Right lobe of liver (tissue), 6 donors: Measurements from ENCODE around the gene CHST3. TPM values are rescaled to one million over a fixed set of nuclear protein-coding genes. Genes with fewer than 3 reads are reported as not detected.
A peak's percentile ranks its signal among the peaks of the same experiment; 100 is the strongest.

Experiments
- ATAC-seq, 4 donors: fragments of 200-7000 bp; cut with Tn5 transposase; one replicate each; pipeline ENCODE4 v1.9.1; 2020; ENCODE audit warnings: mild to moderate bottlenecking in 4 of 4, moderate library complexity in 4 of 4
- DNase-seq, 3 donors: peaks; one replicate each; pipeline ENCODE4 v3.0.0-alpha.2; 2020
- H3K27ac ChIP-seq, 3 donors: fragments of 200-600 bp; one replicate each; pipeline ENCODE4 v1.8.0; 2022
- H3K27me3 ChIP-seq, 2 donors: fragments of 200-600 bp; one replicate each; pipeline ENCODE4 v1.8.0; 2022
- H3K36me3 ChIP-seq, 4 donors: fragments of 200-600 bp; sonication (generic) in 1 of 4; one replicate each; pipeline versions ENCODE4 v1.5.1 to v1.8.0; 2017 to 2022; ENCODE audit warnings: control low read depth in 1 of 4
- H3K4me1 ChIP-seq, 4 donors: fragments of 200-600 bp; sonication (generic) in 1 of 4; one replicate each; pipeline versions ENCODE4 v1.5.1 to v1.8.0; 2017 to 2022; ENCODE audit warnings: control low read depth in 1 of 4
- H3K4me3 ChIP-seq, 3 donors: fragments of 200-600 bp; one replicate each; pipeline ENCODE4 v1.8.0; 2022
- H3K9me3 ChIP-seq, 4 donors: fragments of 200-600 bp; sonication (generic) in 1 of 4; one replicate each; pipeline versions ENCODE4 v1.5.1 to v1.8.0; 2017 to 2022; ENCODE audit warnings: control low read depth in 1 of 4
- POLR2A ChIP-seq: fragments of 450-650 bp; IDR thresholded peaks from one replicate; pipeline ENCODE4 v1.6.1; 2017; ENCODE audit warnings: antibody characterized with exemption, mild to moderate bottlenecking
- WGBS: methylation state at CpG from one replicate; pipeline ENCODE4 v1.1.6; 2018; ENCODE audit warnings: low coverage, low lambda C conversion rate; ENCODE audit not compliant: insufficient coverage; ENCODE audit errors: missing lambda C conversion rate; 5-methylcytosine and 5-hydroxymethylcytosine counted together
- intact Hi-C, 2 donors: fragments of 100-400 bp; cut with DNase I; formaldehyde crosslinking; loops; one replicate each; pipeline versions ENCODE4 v1.11.2 to v1.14.1; 2022
- total RNA-seq, 6 experiments: library from RNA; depleted of rRNA in 2 of 6; stranded (reverse); fragments of >200 nt in 2 of 6; fragmentation: NEBNext Ultra II Directional in 3 of 6; extraction: Animal tissue kit (Norgen Biotek cat#: 25700) in 3 of 6; gene quantifications; one replicate each; pipeline versions ENCODE4 v1.1.0 to v1.2.4, GENCODE V29; 2016 to 2023
- TF ChIP-seq, protein P1 (sequence below), 4 donors: fragments of 200-600 bp in 3 of 4; fragments of 450-650 bp in 1 of 4; IDR thresholded peaks; one replicate each; pipeline versions ENCODE4 v1.5.1 to v1.8.0; 2016 to 2022; ENCODE audit warnings: antibody characterized with exemption in 4 of 4, mild to moderate bottlenecking in 2 of 4
- donor health status: DM: no; HTN: yes; CAD: no.
- donor health status: DM: no; HTN: no; CAD: no.
- donor health status: DM: no; HTN: no; CAD: no.
- donor health status: DM: no; HTN: yes; CAD: no.
- donor health status: DM: no; HTN: yes; CAD: no.

CHST3 gene
- total RNA-seq, 6 experiments from 2014 or later, result 0.81 to 2.5 (median 1.8) TPM

DNA sequence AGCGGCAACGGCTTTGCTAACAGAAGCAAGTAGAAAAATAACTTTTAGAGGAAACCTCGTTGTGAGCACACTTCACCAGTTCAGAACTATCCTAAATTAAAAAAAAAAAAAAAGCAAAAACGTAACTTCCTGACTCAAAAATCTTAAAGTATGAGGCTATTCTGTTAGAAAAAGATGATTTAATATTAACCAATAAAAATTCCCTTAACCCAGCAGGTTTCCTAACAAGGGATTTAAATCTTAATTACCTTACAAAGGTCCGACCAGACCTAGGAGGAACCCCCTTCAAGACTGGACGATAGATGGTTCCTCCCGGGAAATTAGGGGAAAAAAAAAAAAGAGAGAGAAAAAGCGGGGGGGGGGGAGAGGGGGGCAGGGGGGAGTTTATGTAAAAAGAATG, 22.9 kb upstream of the CHST3 start:
- intact Hi-C loops, result no loop called here
- Histone ChIP-seq H3K27me3 (no peaks in the 10 kb centered on the region), H3K4me3 (no peak overlapping the region), H3K4me1 (peaks cover 0 to 12% (median 0%) of the 10 kb centered on the region in 4 donors), H3K9me3 (no peaks in the 10 kb centered on the region), H3K27ac (no peak overlapping the region), H3K36me3 (no peaks in the 10 kb centered on the region)
- ATAC-seq (no peak), DNase-seq (no peak)
- WGBS, result 81% methylated on average over 8 of the region's 8 CpGs
- TF ChIP-seq, protein P1, sequence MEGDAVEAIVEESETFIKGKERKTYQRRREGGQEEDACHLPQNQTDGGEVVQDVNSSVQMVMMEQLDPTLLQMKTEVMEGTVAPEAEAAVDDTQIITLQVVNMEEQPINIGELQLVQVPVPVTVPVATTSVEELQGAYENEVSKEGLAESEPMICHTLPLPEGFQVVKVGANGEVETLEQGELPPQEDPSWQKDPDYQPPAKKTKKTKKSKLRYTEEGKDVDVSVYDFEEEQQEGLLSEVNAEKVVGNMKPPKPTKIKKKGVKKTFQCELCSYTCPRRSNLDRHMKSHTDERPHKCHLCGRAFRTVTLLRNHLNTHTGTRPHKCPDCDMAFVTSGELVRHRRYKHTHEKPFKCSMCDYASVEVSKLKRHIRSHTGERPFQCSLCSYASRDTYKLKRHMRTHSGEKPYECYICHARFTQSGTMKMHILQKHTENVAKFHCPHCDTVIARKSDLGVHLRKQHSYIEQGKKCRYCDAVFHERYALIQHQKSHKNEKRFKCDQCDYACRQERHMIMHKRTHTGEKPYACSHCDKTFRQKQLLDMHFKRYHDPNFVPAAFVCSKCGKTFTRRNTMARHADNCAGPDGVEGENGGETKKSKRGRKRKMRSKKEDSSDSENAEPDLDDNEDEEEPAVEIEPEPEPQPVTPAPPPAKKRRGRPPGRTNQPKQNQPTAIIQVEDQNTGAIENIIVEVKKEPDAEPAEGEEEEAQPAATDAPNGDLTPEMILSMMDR (IDR thresholded peaks at IDR 0.05), result no peak
- no peak for TF ChIP-seq POLR2A

- H3K27ac ChIP-seq, result no peak overlapping the region
- no peak for ATAC-seq
- peaks cover 0 to 3% (median 0%) of the 10 kb centered on the region in 4 donors for H3K4me1 ChIP-seq
- no peak for DNase-seq
- no peaks in the 10 kb centered on the region for H3K27me3 ChIP-seq
- H3K36me3 ChIP-seq, result no peaks in the 10 kb centered on the region
- H3K4me3 ChIP-seq, result no peak overlapping the region
- 88% methylated on average over 8 of the region's 8 CpGs for WGBS
- TF ChIP-seq, protein P1 (IDR thresholded peaks at IDR 0.05), result no peak
- TF ChIP-seq POLR2A, result no peak
- intact Hi-C loops, result no loop called here
- no peaks in the 10 kb centered on the region for H3K9me3 ChIP-seq
Measured at GRCh38 chr10:71945819-71946474, 18.2 kb upstream of the CHST3 start.

- Histone ChIP-seq H3K4me1 (no peaks in the 10 kb centered on the region), H3K36me3 (no peaks in the 10 kb centered on the region), H3K27ac (no peak overlapping the region), H3K4me3 (no peak overlapping the region), H3K9me3 (no peaks in the 10 kb centered on the region), H3K27me3 (no peaks in the 10 kb centered on the region)
- intact Hi-C loops, result no loop called here
- WGBS, result 83% methylated on average over 3 of the region's 3 CpGs
- ATAC-seq (no peak), DNase-seq (no peak)
- TF ChIP-seq, protein P1 (IDR thresholded peaks at IDR 0.05), result no peak
- TF ChIP-seq POLR2A, result no peak
Measured at GRCh38 chr10:71946700-71947099, 17.5 kb upstream of the CHST3 start.

DNA sequence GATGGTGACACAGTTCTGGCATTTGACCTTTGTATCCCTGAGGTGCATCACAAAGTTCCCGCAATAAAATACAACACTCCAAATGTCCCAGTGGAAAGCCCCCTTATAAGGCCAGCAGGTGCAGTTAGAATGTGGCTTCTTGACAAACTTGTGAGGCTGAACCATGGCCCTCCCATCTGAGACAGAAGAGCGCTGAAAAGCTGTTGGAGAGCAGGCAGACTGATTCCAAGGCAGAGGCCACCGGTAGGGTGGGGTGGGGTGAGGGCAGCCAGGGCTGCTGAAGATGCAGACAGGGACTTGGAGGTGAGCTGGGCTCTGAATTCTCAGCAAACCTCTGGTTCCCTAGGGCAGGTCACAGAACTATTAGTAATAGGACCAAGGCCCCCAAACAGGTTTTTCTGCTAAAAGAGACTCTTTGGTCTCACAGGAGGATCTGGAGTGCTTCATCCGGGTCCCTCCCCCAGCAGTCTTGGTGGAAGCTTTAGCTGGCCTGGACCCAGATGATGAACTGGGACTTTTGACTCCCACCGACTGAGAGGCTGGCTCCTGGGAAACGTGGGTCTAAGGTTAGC, 15.6 kb upstream of the CHST3 start:
- no peaks in the 10 kb centered on the region for H3K4me1 ChIP-seq
- no peaks in the 10 kb centered on the region for H3K9me3 ChIP-seq
- H3K36me3 ChIP-seq, result no peaks in the 10 kb centered on the region
- TF ChIP-seq POLR2A, result no peak
- TF ChIP-seq, protein P1 (IDR thresholded peaks at IDR 0.05), result no peak
- peak in 1 of 3 donors; percentile 18 for DNase-seq
- no peak for ATAC-seq
- H3K27me3 ChIP-seq, result no peaks in the 10 kb centered on the region
- H3K27ac ChIP-seq, result no peak overlapping the region
- H3K4me3 ChIP-seq, result no peak overlapping the region
- WGBS, result 58% methylated on average over 4 of the region's 6 CpGs
- intact Hi-C loops, result no loop called here
